Lung (tissue), 12 donors: Measurements from ENCODE around the gene POLE. TPM values are rescaled to one million over a fixed set of nuclear protein-coding genes. Genes with fewer than 3 reads are reported as not detected.

Experiments
- ATAC-seq: fragments of 200-7000 bp; cut with Tn5 transposase; one replicate; pipeline ENCODE4 v1.9.1; 2020; ENCODE audit warnings: moderate number of reproducible peaks; ENCODE audit not compliant: insufficient read depth, low FRiP score
- DNase-seq, 3 donors: peaks; one replicate each; pipeline ENCODE4 v3.0.0-alpha.2; 2013 to 2017
- H3K27ac ChIP-seq, 2 donors: one replicate each; pipeline ENCODE4 v1.5.1; 2013; ENCODE audit warnings: mild to moderate bottlenecking in 2 of 2, moderate library complexity in 2 of 2, control low read depth in 1 of 2, inconsistent platforms in 1 of 2, low read depth in 1 of 2, low read length in 1 of 2
- H3K27me3 ChIP-seq, 3 donors: one replicate each; pipeline ENCODE4 v1.5.1; 2013; ENCODE audit warnings: low read length in 2 of 3; ENCODE audit not compliant: control insufficient read depth in 3 of 3, insufficient read depth in 3 of 3
- H3K36me3 ChIP-seq, 4 donors: one replicate each; pipeline ENCODE4 v1.5.1; 2013; ENCODE audit warnings: low read length in 4 of 4, mild to moderate bottlenecking in 1 of 4, moderate library complexity in 1 of 4; ENCODE audit not compliant: control insufficient read depth in 4 of 4, insufficient read depth in 4 of 4
- H3K4me1 ChIP-seq, 5 donors: one replicate each; pipeline ENCODE4 v1.5.1; 2013; ENCODE audit warnings: low read length in 5 of 5, mild to moderate bottlenecking in 2 of 5, moderate library complexity in 1 of 5; ENCODE audit not compliant: control insufficient read depth in 5 of 5, insufficient read depth in 5 of 5
- H3K4me3 ChIP-seq: one replicate; pipeline ENCODE4 v1.5.1; 2013; ENCODE audit warnings: mild to moderate bottlenecking, control low read depth, moderate library complexity
- H3K9ac ChIP-seq, 2 donors: one replicate each; pipeline ENCODE4 v1.5.1; 2013; ENCODE audit warnings: low read length in 2 of 2, control low read depth in 1 of 2; ENCODE audit not compliant: insufficient read depth in 1 of 2
- H3K9me3 ChIP-seq, 4 donors: one replicate each; pipeline ENCODE4 v1.5.1; 2013; ENCODE audit warnings: low read length in 3 of 4, mild to moderate bottlenecking in 1 of 4, moderate library complexity in 1 of 4; ENCODE audit not compliant: control insufficient read depth in 4 of 4, insufficient read depth in 3 of 4
- WGBS, 2 donors: extraction: QIAGEN DNeasy Blood & Tissue Kit; methylation state at CpG; one replicate each; pipeline ENCODE4 v1.1.7; 2013; 5-methylcytosine and 5-hydroxymethylcytosine counted together
- polyA plus RNA-seq, 2 donors: library from polyadenylated mRNA; stranded (reverse); fragments of 200-250 nt; gene quantifications; one replicate each; pipeline ENCODE4 v1.2.1, GENCODE V29; 2013
- total RNA-seq, 2 donors: library from RNA; depleted of rRNA in 1 of 2; stranded (reverse); fragments of >200 nt in 1 of 2; gene quantifications; one replicate each; pipeline ENCODE4 v1.2.1, GENCODE V29; 2014 to 2021
- TF ChIP-seq, protein P1 (sequence below): IDR thresholded peaks from 2 replicates; pipeline ENCODE4 v1.5.1; 2012; ENCODE audit warnings: mild to moderate bottlenecking; ENCODE audit errors: control extremely low read depth, extremely low read depth
- donor health status: control.
- donor health status: control.
- donor health status: Bipolar disorder and iron deficiency.
- donor health status: healthy.
- donor health status: DM: yes; HTN: yes; CAD: no.

POLE gene
- total and polyA plus RNA-seq, 4 donors: 9.3 to 49.9 (median 25.3) TPM

DNA sequence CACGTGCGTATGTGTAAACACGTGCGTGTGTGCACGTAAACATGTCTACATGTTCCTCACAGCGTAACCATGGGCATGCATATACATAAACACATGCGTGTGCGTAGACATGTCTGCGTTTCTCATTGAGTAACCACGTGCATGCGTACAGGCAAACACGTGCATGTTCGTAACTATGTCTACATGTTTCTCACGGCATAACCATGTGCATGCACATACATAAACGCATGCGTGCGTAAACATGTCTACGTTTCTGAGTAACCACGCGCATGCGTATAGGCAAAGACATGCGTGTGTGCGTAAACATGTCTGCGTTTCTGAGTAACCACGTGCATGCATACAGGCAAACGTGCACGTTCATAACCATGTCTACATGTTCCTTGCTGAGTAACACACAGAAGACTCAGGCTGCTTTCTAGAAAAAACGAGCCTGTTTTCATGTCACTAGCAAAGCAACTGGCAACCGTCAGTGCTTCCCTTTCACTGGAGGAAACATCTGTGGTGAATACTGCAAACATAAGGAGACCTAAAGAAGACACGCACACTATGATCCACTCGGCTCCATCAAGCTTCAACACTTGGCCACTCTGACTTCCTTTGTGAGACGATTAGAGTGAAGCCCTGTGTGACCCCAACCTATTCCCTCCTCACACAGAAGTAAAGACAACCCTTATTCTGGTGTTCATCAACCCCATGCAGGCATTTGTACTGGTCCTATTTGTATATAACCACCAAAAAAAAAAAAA lies 28.8 kb downstream of the POLE start:
- Histone ChIP-seq H3K9me3 (no peaks in the 10 kb centered on the region), H3K27ac (no peak overlapping the region), H3K9ac (no peak overlapping the region), H3K4me1 (no peaks in the 10 kb centered on the region), H3K4me3 (no peak overlapping the region), H3K27me3 (no peaks in the 10 kb centered on the region), H3K36me3 (peaks cover 17 to 61% (median 53%) of the 10 kb centered on the region in 4 donors)
- 73 to 87% methylated on average over 32 of the region's 32 CpGs for WGBS, 2 donors
- ATAC-seq (no peak), DNase-seq (peak in 1 of 3 donors; percentile 4)
- TF ChIP-seq, protein P1, sequence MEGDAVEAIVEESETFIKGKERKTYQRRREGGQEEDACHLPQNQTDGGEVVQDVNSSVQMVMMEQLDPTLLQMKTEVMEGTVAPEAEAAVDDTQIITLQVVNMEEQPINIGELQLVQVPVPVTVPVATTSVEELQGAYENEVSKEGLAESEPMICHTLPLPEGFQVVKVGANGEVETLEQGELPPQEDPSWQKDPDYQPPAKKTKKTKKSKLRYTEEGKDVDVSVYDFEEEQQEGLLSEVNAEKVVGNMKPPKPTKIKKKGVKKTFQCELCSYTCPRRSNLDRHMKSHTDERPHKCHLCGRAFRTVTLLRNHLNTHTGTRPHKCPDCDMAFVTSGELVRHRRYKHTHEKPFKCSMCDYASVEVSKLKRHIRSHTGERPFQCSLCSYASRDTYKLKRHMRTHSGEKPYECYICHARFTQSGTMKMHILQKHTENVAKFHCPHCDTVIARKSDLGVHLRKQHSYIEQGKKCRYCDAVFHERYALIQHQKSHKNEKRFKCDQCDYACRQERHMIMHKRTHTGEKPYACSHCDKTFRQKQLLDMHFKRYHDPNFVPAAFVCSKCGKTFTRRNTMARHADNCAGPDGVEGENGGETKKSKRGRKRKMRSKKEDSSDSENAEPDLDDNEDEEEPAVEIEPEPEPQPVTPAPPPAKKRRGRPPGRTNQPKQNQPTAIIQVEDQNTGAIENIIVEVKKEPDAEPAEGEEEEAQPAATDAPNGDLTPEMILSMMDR: no peak

GRCh38 chr12:132657004-132657727 lies 30.0 kb downstream of the POLE start:
- Histone ChIP-seq H3K36me3 (peaks cover 17 to 49% (median 48%) of the 10 kb centered on the region in 4 donors), H3K9me3 (no peaks in the 10 kb centered on the region), H3K27me3 (no peaks in the 10 kb centered on the region), H3K9ac (no peak overlapping the region), H3K4me3 (no peak overlapping the region), H3K4me1 (no peaks in the 10 kb centered on the region), H3K27ac (no peak overlapping the region)
- no peak for ATAC-seq
- WGBS, 2 donors: 87 to 97% methylated on average over 12 of the region's 12 CpGs
- no peak for DNase-seq
- TF ChIP-seq, protein P1: no peak

- H3K9ac ChIP-seq: no peak overlapping the region
- H3K9me3 ChIP-seq: no peaks in the 10 kb centered on the region
- TF ChIP-seq, protein P1: no peak
Measured at GRCh38 chr12:132653567-132654290, 33.4 kb downstream of the POLE start.

More at GRCh38 chr12:132653567-132654290, 33.4 kb downstream of the POLE start:
- no peaks in the 10 kb centered on the region for H3K27me3 ChIP-seq
- H3K4me3 ChIP-seq: no peak overlapping the region
- WGBS, 2 donors: 89 to 92% methylated on average over 7 of the region's 7 CpGs
- H3K36me3 ChIP-seq: peaks cover 19 to 35% (median 31%) of the 10 kb centered on the region in 4 donors
- ATAC-seq (no peak), DNase-seq (no peak)
- H3K4me1 ChIP-seq: no peaks in the 10 kb centered on the region
- no peak overlapping the region for H3K27ac ChIP-seq
